Muscle layer of colon (tissue), 2 donors: Measurements from ENCODE around the gene KCNH8.

Source experiments
- H3K27ac ChIP-seq: one replicate; pipeline ENCODE4 v1.7.0; 2013; ENCODE audit warnings: low read depth, mild to moderate bottlenecking, low read length, moderate library complexity
- H3K27me3 ChIP-seq, 2 donors: one replicate each; pipeline ENCODE4 v1.7.0; 2013; ENCODE audit warnings: low read length in 2 of 2, mild to moderate bottlenecking in 2 of 2; ENCODE audit not compliant: insufficient read depth in 2 of 2, control insufficient read depth in 1 of 2
- H3K36me3 ChIP-seq: one replicate; pipeline ENCODE4 v1.7.0; 2013; ENCODE audit warnings: mild to moderate bottlenecking, low read length; ENCODE audit not compliant: insufficient read depth
- H3K4me1 ChIP-seq: one replicate; pipeline ENCODE4 v1.7.0; 2013; ENCODE audit warnings: mild to moderate bottlenecking, low read length; ENCODE audit not compliant: insufficient read depth
- H3K4me3 ChIP-seq, 2 donors: one replicate each; pipeline ENCODE4 v1.7.0; 2013; ENCODE audit warnings: low read length in 2 of 2, low read depth in 1 of 2, mild to moderate bottlenecking in 1 of 2, moderate library complexity in 1 of 2
- H3K9ac ChIP-seq: one replicate; pipeline ENCODE4 v1.7.0; 2013; ENCODE audit warnings: low read length
- H3K9me3 ChIP-seq: one replicate; pipeline ENCODE4 v1.7.0; 2013; ENCODE audit warnings: mild to moderate bottlenecking, low read length
- donor health status: abdominal sarcoma.
- donor health status: Adenocarcinoma of cecum.

The KCNH8 gene

GRCh38 chr3:19384868-19385267, 236.6 kb downstream of the KCNH8 start:
- H3K27me3 ChIP-seq: no peaks in the 10 kb centered on the region

GRCh38 chr3:19392150-19392549, 243.8 kb downstream of the KCNH8 start:
- H3K36me3 ChIP-seq: no peaks in the 10 kb centered on the region
- H3K4me3 ChIP-seq: no peak overlapping the region
- no peaks in the 10 kb centered on the region for H3K9me3 ChIP-seq
- H3K27me3 ChIP-seq: no peaks in the 10 kb centered on the region
- no peak overlapping the region for H3K9ac ChIP-seq
- H3K4me1 ChIP-seq: no peaks in the 10 kb centered on the region
- no peak overlapping the region for H3K27ac ChIP-seq

More at GRCh38 chr3:19384868-19385267, 236.6 kb downstream of the KCNH8 start:
- Histone ChIP-seq H3K36me3 (no peaks in the 10 kb centered on the region), H3K4me1 (no peaks in the 10 kb centered on the region), H3K9me3 (no peaks in the 10 kb centered on the region), H3K27ac (no peak overlapping the region), H3K9ac (no peak overlapping the region), H3K4me3 (no peak overlapping the region)

- Histone ChIP-seq H3K4me1 (no peaks in the 10 kb centered on the region), H3K27ac (no peak overlapping the region), H3K27me3 (no peaks in the 10 kb centered on the region), H3K9ac (no peak overlapping the region), H3K4me3 (no peak overlapping the region), H3K36me3 (no peaks in the 10 kb centered on the region), H3K9me3 (no peaks in the 10 kb centered on the region)
Measured at GRCh38 chr3:19394946-19395345, 246.6 kb downstream of the KCNH8 start.

GRCh38 chr3:19396726-19397125, 248.4 kb downstream of the KCNH8 start:
- Histone ChIP-seq H3K27ac (no peak overlapping the region), H3K27me3 (no peaks in the 10 kb centered on the region), H3K9me3 (no peaks in the 10 kb centered on the region), H3K36me3 (no peaks in the 10 kb centered on the region), H3K4me1 (no peaks in the 10 kb centered on the region), H3K4me3 (no peak overlapping the region), H3K9ac (no peak overlapping the region)

- H3K4me1 ChIP-seq: no peaks in the 10 kb centered on the region
- H3K9me3 ChIP-seq: no peaks in the 10 kb centered on the region
- no peaks in the 10 kb centered on the region for H3K27me3 ChIP-seq
- H3K27ac ChIP-seq: no peak overlapping the region
- H3K9ac ChIP-seq: no peak overlapping the region
- no peaks in the 10 kb centered on the region for H3K36me3 ChIP-seq
- H3K4me3 ChIP-seq: no peak overlapping the region
Measured at GRCh38 chr3:19399356-19399755, 251.0 kb downstream of the KCNH8 start.

GRCh38 chr3:19399836-19400235, 251.5 kb downstream of the KCNH8 start:
- no peaks in the 10 kb centered on the region for H3K4me1 ChIP-seq
- H3K4me3 ChIP-seq: no peak overlapping the region
- no peak overlapping the region for H3K9ac ChIP-seq
- no peak overlapping the region for H3K27ac ChIP-seq
- no peaks in the 10 kb centered on the region for H3K27me3 ChIP-seq
- H3K36me3 ChIP-seq: no peaks in the 10 kb centered on the region
- H3K9me3 ChIP-seq: no peaks in the 10 kb centered on the region

GRCh38 chr3:19420159-19420558, 271.8 kb downstream of the KCNH8 start:
- no peak overlapping the region for H3K4me3 ChIP-seq
- no peak overlapping the region for H3K9ac ChIP-seq
- H3K27ac ChIP-seq: no peak overlapping the region
- H3K9me3 ChIP-seq: no peaks in the 10 kb centered on the region
- H3K36me3 ChIP-seq: no peaks in the 10 kb centered on the region
- H3K27me3 ChIP-seq: no peaks in the 10 kb centered on the region
- peaks cover 3% of the 10 kb centered on the region for H3K4me1 ChIP-seq

- no peaks in the 10 kb centered on the region for H3K9me3 ChIP-seq
Measured at GRCh38 chr3:19425825-19426224, 277.5 kb downstream of the KCNH8 start.

GRCh38 chr3:19427422-19428149, 279.3 kb downstream of the KCNH8 start:
- Histone ChIP-seq H3K9me3 (no peaks in the 10 kb centered on the region), H3K27me3 (no peaks in the 10 kb centered on the region), H3K36me3 (no peaks in the 10 kb centered on the region), H3K9ac (no peak overlapping the region), H3K4me3 (no peak overlapping the region), H3K27ac (no peak overlapping the region), H3K4me1 (no peaks in the 10 kb centered on the region)

More at GRCh38 chr3:19425825-19426224, 277.5 kb downstream of the KCNH8 start:
- no peaks in the 10 kb centered on the region for H3K36me3 ChIP-seq
- H3K27me3 ChIP-seq: no peaks in the 10 kb centered on the region
- no peaks in the 10 kb centered on the region for H3K4me1 ChIP-seq
- no peak overlapping the region for H3K9ac ChIP-seq
- no peak overlapping the region for H3K27ac ChIP-seq
- no peak overlapping the region for H3K4me3 ChIP-seq

GRCh38 chr3:19428729-19429128, 280.4 kb downstream of the KCNH8 start:
- Histone ChIP-seq H3K36me3 (no peaks in the 10 kb centered on the region), H3K27ac (no peak overlapping the region), H3K4me3 (no peak overlapping the region), H3K9ac (no peak overlapping the region), H3K4me1 (peaks cover 8% of the 10 kb centered on the region), H3K9me3 (no peaks in the 10 kb centered on the region), H3K27me3 (no peaks in the 10 kb centered on the region)

- H3K27me3 ChIP-seq: no peaks in the 10 kb centered on the region
- H3K4me3 ChIP-seq: no peak overlapping the region
- no peak overlapping the region for H3K27ac ChIP-seq
- H3K36me3 ChIP-seq: no peaks in the 10 kb centered on the region
- H3K4me1 ChIP-seq: peaks cover 8% of the 10 kb centered on the region
- no peak overlapping the region for H3K9ac ChIP-seq
- no peaks in the 10 kb centered on the region for H3K9me3 ChIP-seq
Measured at GRCh38 chr3:19432669-19433068, 284.4 kb downstream of the KCNH8 start.

- peaks cover 8% of the 10 kb centered on the region for H3K4me1 ChIP-seq
- H3K9ac ChIP-seq: no peak overlapping the region
- no peaks in the 10 kb centered on the region for H3K9me3 ChIP-seq
- H3K4me3 ChIP-seq: no peak overlapping the region
- no peak overlapping the region for H3K27ac ChIP-seq
- no peaks in the 10 kb centered on the region for H3K36me3 ChIP-seq
- no peaks in the 10 kb centered on the region for H3K27me3 ChIP-seq
Measured at GRCh38 chr3:19436746-19437145, 288.4 kb downstream of the KCNH8 start.
